Caco-2 (cell line): ENCODE data around the gene RHBDD2. TPM values are rescaled to one million over a fixed set of nuclear protein-coding genes. Genes with fewer than 3 reads are reported as not detected.

Experiments
- BruUV-seq: library from RNA; stranded (reverse); fragments of 400-500 nt; replicated peaks from 2 replicates; lab custom pipeline; 2021; lab: Mats Ljungman, UMichigan
- CTCF ChIA-PET: fragments of 300-600 bp; sonication (Branson Sonifier 250); formaldehyde crosslinking; loops from one replicate; lab custom pipeline; 2022; ENCODE audit warnings: antibody characterized with exemption; lab: Charles Lee
- POLR2A ChIA-PET: fragments of 300-600 bp; sonication (Branson Sonifier 250); formaldehyde crosslinking; loops from one replicate; lab custom pipeline; 2022; ENCODE audit warnings: antibody characterized with exemption; lab: Charles Lee
- DNase-seq, 2 experiments: peaks; one replicate each; pipeline versions ENCODE4 v3.0.0 to v3.0.0-alpha.2; 2020 to 2022
- H3K27me3 ChIP-seq: replicated peaks from 2 replicates; pipeline ENCODE4 v1.6.0; 2011; ENCODE audit warnings: low read length; ENCODE audit not compliant: control insufficient read depth, insufficient read depth
- H3K36me3 ChIP-seq: 2 replicates; pipeline ENCODE4 v1.5.1; 2011; ENCODE audit warnings: low read length; ENCODE audit not compliant: control insufficient read depth, insufficient read depth
- H3K4me1 ChIP-seq: fragments of 250-450 bp; sonication (Bioruptor Pico); 2 replicates; pipeline ENCODE4 v1.5.1; 2020; ENCODE audit warnings: mild to moderate bottlenecking
- H3K4me3 ChIP-seq: 2 replicates; pipeline ENCODE4 v1.5.1; 2011; ENCODE audit warnings: low read depth, mild to moderate bottlenecking, control low read depth, low read length
- H3K9me3 ChIP-seq: fragments of 250-450 bp; sonication (Bioruptor Pico); 2 replicates; pipeline ENCODE4 v1.5.1; 2020; ENCODE audit warnings: mild to moderate bottlenecking, moderate library complexity
- H3K27ac Mint-ChIP-seq: one replicate; pipeline ENCODE4 v1.8.0; 2022; ENCODE audit warnings: mixed read lengths; ENCODE audit not compliant: unreplicated experiment
- H3K27me3 Mint-ChIP-seq: one replicate; pipeline ENCODE4 v1.8.0; 2022; ENCODE audit warnings: mixed read lengths; ENCODE audit not compliant: insufficient read depth, unreplicated experiment
- H3K36me3 Mint-ChIP-seq: one replicate; pipeline ENCODE4 v1.8.0; 2022; ENCODE audit warnings: mild to moderate bottlenecking, mixed read lengths; ENCODE audit not compliant: insufficient read depth, unreplicated experiment
- H3K4me1 Mint-ChIP-seq: one replicate; pipeline ENCODE4 v1.8.0; 2022; ENCODE audit warnings: low read depth, mixed read lengths; ENCODE audit not compliant: unreplicated experiment
- H3K4me3 Mint-ChIP-seq: one replicate; pipeline ENCODE4 v1.8.0; 2022; ENCODE audit warnings: mild to moderate bottlenecking, moderate library complexity, mixed read lengths; ENCODE audit not compliant: unreplicated experiment
- H3K9me3 Mint-ChIP-seq: one replicate; pipeline ENCODE4 v1.8.0; 2022; ENCODE audit warnings: mixed read lengths; ENCODE audit not compliant: unreplicated experiment
- CTCF ChIP-seq, 2 experiments: fragments of 200-600 bp in 1 of 2; IDR thresholded peaks; 1 replicate in 1 of 2; 2 replicates in 1 of 2; pipeline versions ENCODE4 v1.5.1 to v1.8.0; 2011 to 2022; ENCODE audit warnings: antibody characterized with exemption in 1 of 2, control low read depth in 1 of 2, inconsistent platforms in 1 of 2, low read depth in 1 of 2, low read length in 1 of 2, mild to moderate bottlenecking in 1 of 2, moderate library complexity in 1 of 2; ENCODE audit not compliant: insufficient read depth in 1 of 2, severe bottlenecking in 1 of 2, unreplicated experiment in 1 of 2
- intact Hi-C: fragments of 100-400 bp; cut with micrococcal nuclease; formaldehyde crosslinking; loops from one replicate; pipeline ENCODE4 v1.10.0; 2022; ENCODE audit not compliant: unreplicated experiment
- total RNA-seq: library from RNA; stranded (reverse); gene quantifications from 2 replicates; pipeline ENCODE4 v1.2.3, GENCODE V29; 2022

The RHBDD2 gene
- total RNA-seq, 1 experiment from 2014 or later: 55.6 TPM

GRCh38 chr7:75924256-75924655 is 45.4 kb downstream of the RHBDD2 start:
- Histone ChIP-seq H3K27me3 (no peaks in the 10 kb centered on the region), H3K9me3 (no peaks in the 10 kb centered on the region), H3K36me3 (0 out of 2 replicates have a peak, but pooled peaks cover 1% of the 10 kb centered on the region), H3K4me3 (no peak overlapping the region), H3K4me1 (0 out of 2 replicates have a peak, but pooled peaks cover 10% of the 10 kb centered on the region)
- no peak for TF ChIP-seq CTCF (IDR thresholded peaks at IDR 0.05; ENCODE audit: insufficient read depth in 1 of 2, low read depth in 1 of 2, low read length in 1 of 2, severe bottlenecking in 1 of 2, unreplicated experiment in 1 of 2)
- peaks cover 9% of the 10 kb centered on the region for H3K4me1 Mint-ChIP-seq
- no TSS peak for BruUV-seq
- intact Hi-C loops: no loop called here
- DNase-seq: no peak
- no peaks in the 10 kb centered on the region for H3K27me3 Mint-ChIP-seq
- H3K4me3 Mint-ChIP-seq: no peak overlapping the region
- POLR2A ChIA-PET: no interaction called here
- no peaks in the 10 kb centered on the region for H3K9me3 Mint-ChIP-seq
- no peak overlapping the region for H3K27ac Mint-ChIP-seq
- H3K36me3 Mint-ChIP-seq: peaks cover 42% of the 10 kb centered on the region
- CTCF ChIA-PET: no interaction called here

- no TSS peak for BruUV-seq
- intact Hi-C loops: no loop called here
- CTCF ChIA-PET: no interaction called here
- peaks cover 9% of the 10 kb centered on the region for H3K4me1 Mint-ChIP-seq
- H3K9me3 ChIP-seq: no peaks in the 10 kb centered on the region
- POLR2A ChIA-PET: interaction anchor here (1.5 kb wide), 1 partner anchor 10 kb away, joined by 12 read pairs; the partner anchor contains the start of gene POR
- H3K4me3 ChIP-seq: no peak overlapping the region
- DNase-seq: no peak
- no peaks in the 10 kb centered on the region for H3K27me3 Mint-ChIP-seq
- H3K9me3 Mint-ChIP-seq: no peaks in the 10 kb centered on the region
- no peak overlapping the region for H3K27ac Mint-ChIP-seq
- no peaks in the 10 kb centered on the region for H3K27me3 ChIP-seq
- no peak overlapping the region for H3K4me3 Mint-ChIP-seq
- 0 out of 2 replicates have a peak, but pooled peaks cover 10% of the 10 kb centered on the region for H3K4me1 ChIP-seq
- TF ChIP-seq CTCF (IDR thresholded peaks at IDR 0.05; ENCODE audit: insufficient read depth in 1 of 2, low read depth in 1 of 2, low read length in 1 of 2, severe bottlenecking in 1 of 2, unreplicated experiment in 1 of 2): no peak
- H3K36me3 ChIP-seq: 0 out of 2 replicates have a peak, but pooled peaks cover 1% of the 10 kb centered on the region
- peaks cover 49% of the 10 kb centered on the region for H3K36me3 Mint-ChIP-seq
Observed at GRCh38 chr7:75924889-75925288, 46.1 kb downstream of the RHBDD2 start.

GRCh38 chr7:75925717-75926435 is 47.0 kb downstream of the RHBDD2 start:
- DNase-seq: no peak
- BruUV-seq: no TSS peak
- Mint-ChIP-seq H3K27me3 (no peaks in the 10 kb centered on the region), H3K27ac (no peak overlapping the region), H3K4me1 (peaks cover 1% of the 10 kb centered on the region), H3K9me3 (no peaks in the 10 kb centered on the region), H3K4me3 (no peak overlapping the region), H3K36me3 (peaks cover 57% of the 10 kb centered on the region)
- ChIA-PET POLR2A (interaction anchor here (0.9 to 1.5 kb wide), 2 partner anchors 11 to 32 kb away, joined by 3 to 12 read pairs; partner anchors contain the start of gene POR), CTCF (no interaction called here)
- Histone ChIP-seq H3K27me3 (no peaks in the 10 kb centered on the region), H3K4me3 (no peak overlapping the region), H3K4me1 (0 out of 2 replicates have a peak, but pooled peaks cover 10% of the 10 kb centered on the region), H3K9me3 (no peaks in the 10 kb centered on the region), H3K36me3 (0 out of 2 replicates have a peak, but pooled peaks cover 1% of the 10 kb centered on the region)
- intact Hi-C loops: no loop called here
- TF ChIP-seq CTCF (IDR thresholded peaks at IDR 0.05; ENCODE audit: insufficient read depth in 1 of 2, low read depth in 1 of 2, low read length in 1 of 2, severe bottlenecking in 1 of 2, unreplicated experiment in 1 of 2): no peak
